ENCODE data around the gene AGO1. TPM values are rescaled to one million over a fixed set of nuclear protein-coding genes. Genes with fewer than 3 reads are reported as not detected.

AGO1 gene
- polyA plus RNA-seq, 2 of the 4 experiments (the other 2 are of a cell fraction), result 5.6 to 7.0 TPM

- H3K4me2 ChIP-seq, result no peak overlapping the region
- FAIRE-seq, result no peak
- no peak for ATAC-seq
- WGBS (ENCODE audit: missing lambda C conversion rate), result 77% methylated on average over 5 of the region's 5 CpGs
- POLR2A ChIA-PET, result no interaction called here
- no peak overlapping the region for H3K4me3 ChIP-seq
- no peaks in the 10 kb centered on the region for H3K9me3 ChIP-seq
- no peak for DNase-seq (ENCODE audit: low read depth in 1 of 2, low spot score in 1 of 2)
- no peaks in the 10 kb centered on the region for H3K4me1 ChIP-seq
- CTCF ChIA-PET, result interaction anchor here (1.2 kb wide), 1 partner anchor 9 kb away, joined by 4 read pairs; no protein-coding TSS in a partner anchor
- no peak overlapping the region for H3K27ac ChIP-seq
- TF ChIP-seq, protein P1, sequence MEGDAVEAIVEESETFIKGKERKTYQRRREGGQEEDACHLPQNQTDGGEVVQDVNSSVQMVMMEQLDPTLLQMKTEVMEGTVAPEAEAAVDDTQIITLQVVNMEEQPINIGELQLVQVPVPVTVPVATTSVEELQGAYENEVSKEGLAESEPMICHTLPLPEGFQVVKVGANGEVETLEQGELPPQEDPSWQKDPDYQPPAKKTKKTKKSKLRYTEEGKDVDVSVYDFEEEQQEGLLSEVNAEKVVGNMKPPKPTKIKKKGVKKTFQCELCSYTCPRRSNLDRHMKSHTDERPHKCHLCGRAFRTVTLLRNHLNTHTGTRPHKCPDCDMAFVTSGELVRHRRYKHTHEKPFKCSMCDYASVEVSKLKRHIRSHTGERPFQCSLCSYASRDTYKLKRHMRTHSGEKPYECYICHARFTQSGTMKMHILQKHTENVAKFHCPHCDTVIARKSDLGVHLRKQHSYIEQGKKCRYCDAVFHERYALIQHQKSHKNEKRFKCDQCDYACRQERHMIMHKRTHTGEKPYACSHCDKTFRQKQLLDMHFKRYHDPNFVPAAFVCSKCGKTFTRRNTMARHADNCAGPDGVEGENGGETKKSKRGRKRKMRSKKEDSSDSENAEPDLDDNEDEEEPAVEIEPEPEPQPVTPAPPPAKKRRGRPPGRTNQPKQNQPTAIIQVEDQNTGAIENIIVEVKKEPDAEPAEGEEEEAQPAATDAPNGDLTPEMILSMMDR (IDR thresholded peaks at IDR 0.05), result no peak
- TF ChIP-seq RAD21 (conservative IDR thresholded peaks at IDR 0.05 in 1 of 2, IDR thresholded peaks at IDR 0.05 in 1 of 2) (no peak), CHD4 (IDR thresholded peaks at IDR 0.05; ENCODE audit: borderline replicate concordance) (no peak), EP300 (IDR thresholded peaks at IDR 0.05) (no peak), E2F6 (IDR thresholded peaks at IDR 0.05; ENCODE audit: borderline replicate concordance, low read depth) (no peak), POLR2A (IDR thresholded peaks at IDR 0.05; ENCODE audit: low read length) (no peak)
Observed at GRCh38 chr1:35850716-35851115, 32.3 kb upstream of the AGO1 start.

- Histone ChIP-seq H3K9me3 (no peaks in the 10 kb centered on the region), H3K4me3 (no peak overlapping the region), H3K4me2 (no peak overlapping the region), H3K27ac (no peak overlapping the region), H3K4me1 (no peaks in the 10 kb centered on the region)
- FAIRE-seq, result no peak
- ChIA-PET POLR2A (no interaction called here), CTCF (interaction anchor here (1.2 kb wide), 1 partner anchor 10 kb away, joined by 4 read pairs; no protein-coding TSS in a partner anchor)
- WGBS (ENCODE audit: missing lambda C conversion rate), result 91% methylated on average over 3 of the region's 3 CpGs
- no peak for ATAC-seq
- DNase-seq (ENCODE audit: low read depth in 1 of 2, low spot score in 1 of 2), result no peak
- TF ChIP-seq RCOR1 (IDR thresholded peaks at IDR 0.05; ENCODE audit: low read depth, low read length), result no peak
- TF ChIP-seq RAD21 (conservative IDR thresholded peaks at IDR 0.05 in 1 of 2, IDR thresholded peaks at IDR 0.05 in 1 of 2), result no peak
- TF ChIP-seq ZSCAN20 (CRISPR knock-in tag; IDR thresholded peaks at IDR 0.05), result no peak
- TF ChIP-seq BCL3 (IDR thresholded peaks at IDR 0.05), result no peak
- no peak for TF ChIP-seq MYC (IDR thresholded peaks at IDR 0.05; ENCODE audit: borderline replicate concordance, low read length)
- TF ChIP-seq POLR2AphosphoS2 (conservative IDR thresholded peaks at IDR 0.05; ENCODE audit: low read length), result no peak
- TF ChIP-seq EHMT2 (IDR thresholded peaks at IDR 0.05; ENCODE audit: low read depth), result no peak
- TF ChIP-seq NFE2L2 (conservative IDR thresholded peaks at IDR 0.05; ENCODE audit: low read length), result no peak
- TF ChIP-seq BHLHE40 (IDR thresholded peaks at IDR 0.05; ENCODE audit: low read depth, low read length), result no peak
- no peak for TF ChIP-seq MAX (IDR thresholded peaks at IDR 0.05)
- TF ChIP-seq ZC3H11A (IDR thresholded peaks at IDR 0.05), result no peak
- no peak for TF ChIP-seq TP53 (CRISPR knock-in tag; IDR thresholded peaks at IDR 0.05)
- no peak for TF ChIP-seq CBX8 (IDR thresholded peaks at IDR 0.05)
- TF ChIP-seq HMGXB4 (CRISPR knock-in tag; IDR thresholded peaks at IDR 0.05; ENCODE audit: borderline replicate concordance), result no peak
- TF ChIP-seq HEYL (CRISPR knock-in tag; IDR thresholded peaks at IDR 0.05), result no peak
Observed at GRCh38 chr1:35851132-35851869, 31.7 kb upstream of the AGO1 start.

Measured in A549 (cell line).